ENCODE measurements around the gene KCNN1. TPM values are rescaled to one million over a fixed set of nuclear protein-coding genes. Genes with fewer than 3 reads are reported as not detected.
A peak's percentile ranks its signal among the peaks of the same experiment; 100 is the strongest.
"Not testable (repeated sequence)": the region's sequence is repeated elsewhere in the genome, so short reads cannot be mapped to it uniquely, and the experiment has no call there.

KCNN1 gene
- total and polyA plus RNA-seq, 12 donors: 0.16 to 2.5 (median 0.62) TPM; not detected in 2

- H3K4me1 ChIP-seq (replicated peaks in 1 of 2): no peaks in the 10 kb centered on the region
- H3K4me3 ChIP-seq: peak overlapping the region in 1 of 4 donors; percentile 71
- no peaks in the 10 kb centered on the region for H3K36me3 ChIP-seq (replicated peaks in 1 of 2)
- peak overlapping the region in 2 of 5 donors; percentile 82 to 93 for H3K27ac ChIP-seq
- H3K9me3 ChIP-seq (replicated peaks in 1 of 3): no peaks in the 10 kb centered on the region
- intact Hi-C loops (cut with DNase I): no loop called here
- TF ChIP-seq POLR2A (IDR thresholded peaks at IDR 0.05) (no peak), CTCF (IDR thresholded peaks at IDR 0.05) (no peak)
- H3K27me3 ChIP-seq: no peaks in the 10 kb centered on the region
- peak in 5 of 7 donors; percentile 39 to 63 (median 45) for DNase-seq
- 64 to 83% (median 70%) methylated on average over 11 to 27 of the region's 27 CpGs for whole genome bisulfite sequencing, 4 donors
Measured at GRCh38 chr19:18002347-18002850, 35.5 kb downstream of the KCNN1 start.

DNA sequence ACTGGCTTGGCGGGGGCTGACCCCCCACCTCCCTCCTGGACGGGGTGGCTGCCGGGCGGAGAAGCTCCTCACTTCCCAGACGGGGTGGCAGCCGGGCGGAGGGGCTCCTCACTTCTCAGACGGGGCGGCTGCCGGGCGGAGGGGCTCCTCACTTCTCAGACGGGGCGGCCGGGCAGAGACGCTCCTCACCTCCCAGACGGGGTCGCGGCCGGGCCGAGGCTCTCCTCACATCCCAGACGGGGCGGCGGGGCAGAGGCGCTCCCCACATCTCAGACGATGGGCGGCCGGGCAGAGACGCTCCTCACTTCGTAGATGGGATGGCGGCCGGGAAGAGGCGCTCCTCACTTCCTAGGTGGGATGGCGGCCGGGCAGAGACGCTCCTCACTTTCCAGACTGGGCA lies 38.8 kb downstream of the KCNN1 start:
- not testable (repeated sequence) for H3K27ac ChIP-seq; H3K27me3 ChIP-seq; H3K4me1 ChIP-seq (replicated peaks in 1 of 2); DNase-seq; H3K4me3 ChIP-seq; H3K9me3 ChIP-seq (replicated peaks in 1 of 3); H3K36me3 ChIP-seq (replicated peaks in 1 of 2)
- intact Hi-C loops (cut with DNase I): loop anchor here in 1 of 2 donors (2.0 kb wide), 1 partner anchor 53 kb away; no protein-coding TSS in a partner anchor
- 87 to 95% (median 93%) methylated on average over 3 to 34 of the region's 35 CpGs for WGBS, 4 donors

- DNase-seq: peak; percentile 80 to 91 (median 87)
- Histone ChIP-seq H3K4me1 (replicated peaks in 1 of 2) (peaks cover 0 to 9% of the 10 kb centered on the region in 2 donors), H3K9me3 (replicated peaks in 1 of 3) (no peaks in the 10 kb centered on the region), H3K36me3 (replicated peaks in 1 of 2) (peaks cover 0 to 19% of the 10 kb centered on the region in 2 donors), H3K27ac (peak overlapping the region in 4 of 5 donors; percentile 71 to 85 (median 84)), H3K4me3 (peak overlapping the region in 3 of 4 donors; percentile 4 to 62 (median 30)), H3K27me3 (no peaks in the 10 kb centered on the region)
- WGBS, 4 donors: 1 to 2% (median 2%) methylated on average over 13 to 46 of the region's 46 CpGs; no CpG with 5 or more reads in 1 of the 4 donors
- peak; percentile 96 to 99 (median 98) for TF ChIP-seq CTCF (IDR thresholded peaks at IDR 0.05)
- TF ChIP-seq POLR2A (IDR thresholded peaks at IDR 0.05): peak in 1 of 2 donors; percentile 62
- intact Hi-C loops (cut with DNase I): loop anchor here (1.0 to 2.0 kb wide), 2 partner anchors 51 to 52 kb away; no protein-coding TSS in a partner anchor
Measured at GRCh38 chr19:18007044-18007916, 40.4 kb downstream of the KCNN1 start.

- 13 to 32% (median 19%) methylated on average over 16 to 92 of the region's 92 CpGs for WGBS, 4 donors
- intact Hi-C loops (cut with DNase I): loop anchor here (1.0 to 2.0 kb wide), 2 partner anchors 50 to 51 kb away; no protein-coding TSS in a partner anchor
- H3K27me3 ChIP-seq: no peaks in the 10 kb centered on the region
- no peaks in the 10 kb centered on the region for H3K9me3 ChIP-seq (replicated peaks in 1 of 3)
- peak within 1 kb of the TSS in 3 of 4 donors; percentile 4 to 62 (median 30) for H3K4me3 ChIP-seq
- H3K4me1 ChIP-seq (replicated peaks in 1 of 2): peaks cover 0 to 9% of the 10 kb centered on the region in 2 donors
- H3K36me3 ChIP-seq (replicated peaks in 1 of 2): peaks cover 0 to 26% of the 10 kb centered on the region in 2 donors
- peak; percentile 89 to 93 (median 91) for DNase-seq
- H3K27ac ChIP-seq: peak within 1 kb of the TSS in 4 of 5 donors; percentile 71 to 85 (median 84)
- TF ChIP-seq CTCF (IDR thresholded peaks at IDR 0.05) (no peak), POLR2A (IDR thresholded peaks at IDR 0.05) (peak in 1 of 2 donors; percentile 36)
Measured at GRCh38 chr19:18007917-18008673, 41.2 kb downstream of the KCNN1 start, which contains the start of gene ARRDC2. Gene ARRDC2, plus strand, starts transcription at chr19:18008170. Its CDS starts 141 bp downstream, at chr19:18008311.
